Measurements from ENCODE around the gene ARAP2.

DNA sequence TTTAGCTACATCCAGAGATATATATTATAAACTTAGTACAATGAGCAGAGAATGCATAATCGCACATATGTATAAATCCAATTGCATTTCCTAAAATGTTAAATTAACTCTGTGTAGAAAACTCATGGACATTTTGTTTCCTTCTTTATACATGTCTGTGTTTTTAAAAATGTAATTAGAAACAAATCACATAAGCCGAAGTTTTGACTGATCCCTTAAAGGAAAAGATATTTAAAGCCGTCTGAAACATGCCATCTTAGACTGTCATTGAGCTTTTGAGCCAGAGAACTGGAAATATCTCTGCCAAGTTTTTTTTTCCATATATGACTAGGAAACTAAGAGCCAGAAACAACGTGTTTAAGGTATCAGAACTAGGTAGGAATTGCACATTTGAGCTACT lies 107.0 kb downstream of the ARAP2 start:
- TF ChIP-seq, protein P1, sequence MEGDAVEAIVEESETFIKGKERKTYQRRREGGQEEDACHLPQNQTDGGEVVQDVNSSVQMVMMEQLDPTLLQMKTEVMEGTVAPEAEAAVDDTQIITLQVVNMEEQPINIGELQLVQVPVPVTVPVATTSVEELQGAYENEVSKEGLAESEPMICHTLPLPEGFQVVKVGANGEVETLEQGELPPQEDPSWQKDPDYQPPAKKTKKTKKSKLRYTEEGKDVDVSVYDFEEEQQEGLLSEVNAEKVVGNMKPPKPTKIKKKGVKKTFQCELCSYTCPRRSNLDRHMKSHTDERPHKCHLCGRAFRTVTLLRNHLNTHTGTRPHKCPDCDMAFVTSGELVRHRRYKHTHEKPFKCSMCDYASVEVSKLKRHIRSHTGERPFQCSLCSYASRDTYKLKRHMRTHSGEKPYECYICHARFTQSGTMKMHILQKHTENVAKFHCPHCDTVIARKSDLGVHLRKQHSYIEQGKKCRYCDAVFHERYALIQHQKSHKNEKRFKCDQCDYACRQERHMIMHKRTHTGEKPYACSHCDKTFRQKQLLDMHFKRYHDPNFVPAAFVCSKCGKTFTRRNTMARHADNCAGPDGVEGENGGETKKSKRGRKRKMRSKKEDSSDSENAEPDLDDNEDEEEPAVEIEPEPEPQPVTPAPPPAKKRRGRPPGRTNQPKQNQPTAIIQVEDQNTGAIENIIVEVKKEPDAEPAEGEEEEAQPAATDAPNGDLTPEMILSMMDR (IDR thresholded peaks at IDR 0.05; ENCODE audit: insufficient read depth, low read length, poor library complexity, severe bottlenecking), result no peak
- no peak for TF ChIP-seq EZH2phosphoT487 (conservative IDR thresholded peaks at IDR 0.05; ENCODE audit: low read length)

Measured in SU-DHL-6 (cell line).